GM21423 (cell line): ENCODE data around the gene MREG.

Experiments
- ATAC-seq: cut with Tn5 transposase; IDR thresholded peaks from one replicate; pipeline ENCODE4 v1.9.1; 2021; ENCODE audit warnings: mild to moderate bottlenecking, moderate library complexity; ENCODE audit not compliant: unreplicated experiment

Gene MREG

DNA sequence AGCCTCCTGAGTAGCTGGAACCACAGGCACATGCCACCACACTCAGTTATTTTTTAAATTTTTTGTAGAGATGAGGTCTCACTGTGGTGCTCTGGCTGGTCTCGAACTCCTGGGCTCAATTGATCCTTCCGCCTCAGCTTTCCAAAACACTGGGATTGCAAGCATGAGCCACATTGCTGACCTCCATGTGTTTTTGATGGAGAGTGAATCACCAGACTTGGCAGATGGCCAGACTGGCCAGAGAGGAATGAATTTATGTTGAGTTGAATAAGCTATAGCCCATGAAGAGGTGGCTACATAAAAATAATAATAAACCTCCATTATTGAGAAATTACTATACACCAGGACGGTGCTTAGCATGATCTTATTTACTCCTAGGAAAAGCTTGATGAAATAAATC lies 91.5 kb downstream of the MREG start:
- no peak for ATAC-seq

DNA sequence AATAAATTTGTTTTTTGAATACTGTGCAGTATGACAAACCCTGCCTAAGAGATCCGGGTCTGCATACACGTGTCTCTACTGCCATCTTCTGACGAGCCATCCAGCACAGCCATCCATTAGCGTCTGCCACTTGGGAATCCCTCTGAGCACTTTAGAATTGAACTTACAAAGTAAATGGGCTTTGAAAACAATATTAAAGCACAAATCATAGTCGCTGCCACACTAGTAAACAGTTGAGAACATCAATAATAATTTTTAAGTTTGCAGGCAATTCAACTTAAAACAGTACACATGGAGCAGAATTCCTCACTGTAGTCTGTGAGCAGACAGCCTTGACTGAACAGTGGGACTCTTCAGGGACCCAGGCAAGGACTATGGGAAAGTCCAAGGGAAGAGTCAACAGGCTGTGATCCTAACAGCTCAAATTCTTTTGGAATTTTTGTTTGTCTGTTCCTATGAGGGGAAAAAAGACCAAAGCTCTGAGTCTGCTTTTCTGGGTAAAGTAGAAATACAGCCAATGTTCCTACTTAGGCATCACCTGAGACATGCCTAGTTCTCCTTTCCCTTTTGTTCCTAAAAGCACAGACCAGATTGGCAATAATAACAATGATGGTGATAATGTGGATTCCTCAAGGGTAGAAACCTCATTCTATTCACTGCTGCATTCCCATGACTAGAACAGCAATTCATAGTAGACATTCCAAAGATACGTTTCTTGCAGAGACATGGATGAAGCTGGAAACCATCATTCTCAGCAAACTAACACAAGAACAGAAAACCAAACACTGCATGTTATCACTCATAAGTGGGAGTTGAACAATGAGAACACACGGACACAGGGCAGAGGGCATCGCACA lies 92.9 kb downstream of the MREG start:
- peak; percentile 54 for ATAC-seq

DNA sequence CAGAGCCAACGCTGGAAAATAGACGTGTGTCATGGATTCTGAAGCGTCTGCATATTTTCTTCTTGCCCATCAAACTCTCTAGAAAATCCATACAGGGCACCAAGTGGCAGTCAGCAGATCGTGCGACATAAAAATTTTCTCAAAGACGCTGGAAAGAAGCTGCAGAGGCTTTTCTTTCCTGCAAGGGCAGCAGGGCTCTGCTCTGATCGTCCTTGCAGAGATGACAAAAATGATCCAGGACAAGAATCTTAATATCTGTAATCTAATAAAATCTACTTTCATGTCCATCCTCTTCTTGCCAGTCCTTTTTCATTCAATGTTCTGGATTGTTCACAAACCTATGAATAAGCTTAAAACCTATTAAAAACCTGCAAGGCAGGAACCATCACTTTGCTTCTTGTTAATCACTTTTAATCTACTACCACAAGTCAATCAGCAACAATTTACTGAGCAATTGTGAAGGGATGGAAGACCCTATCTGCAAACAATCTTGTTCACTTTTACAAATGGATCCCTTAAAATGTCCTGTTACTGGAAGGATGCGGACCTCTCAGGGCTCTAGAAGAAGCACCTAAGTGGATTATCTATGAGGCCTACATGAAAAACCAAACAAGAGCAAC lies 93.6 kb downstream of the MREG start:
- ATAC-seq, result no peak

DNA sequence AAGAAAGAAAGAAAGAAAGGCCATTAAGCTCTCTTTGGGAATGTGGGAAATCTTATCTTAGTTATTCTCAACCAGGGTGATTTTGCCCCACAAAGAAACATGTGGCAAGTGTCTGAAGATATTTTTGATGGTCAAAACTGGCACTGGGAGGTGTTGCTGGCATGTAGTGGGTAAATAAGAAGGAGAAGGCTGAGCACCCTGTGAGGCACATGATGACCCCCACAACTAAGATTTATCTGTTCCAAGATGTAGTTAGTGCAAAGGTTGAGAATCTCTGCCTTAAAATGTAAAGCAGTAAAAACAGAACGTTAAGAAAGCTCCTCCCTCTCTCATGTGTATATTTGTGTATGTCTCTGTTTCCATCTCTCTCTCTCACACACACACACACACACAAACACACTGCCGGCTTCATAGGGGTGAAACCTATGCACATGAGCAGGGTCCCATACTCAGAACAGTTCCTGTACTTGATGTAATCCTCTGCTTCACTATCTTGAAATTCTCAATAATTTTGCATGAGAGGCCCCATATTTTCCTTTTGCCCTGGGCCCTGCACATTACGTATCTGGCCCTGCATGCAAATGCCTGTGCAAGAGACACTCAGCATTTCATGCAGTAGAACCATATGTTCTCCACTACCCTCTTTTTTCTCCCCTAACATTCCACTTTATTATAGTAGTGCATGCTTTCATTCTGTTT lies 94.3 kb downstream of the MREG start:
- ATAC-seq, result no peak

DNA sequence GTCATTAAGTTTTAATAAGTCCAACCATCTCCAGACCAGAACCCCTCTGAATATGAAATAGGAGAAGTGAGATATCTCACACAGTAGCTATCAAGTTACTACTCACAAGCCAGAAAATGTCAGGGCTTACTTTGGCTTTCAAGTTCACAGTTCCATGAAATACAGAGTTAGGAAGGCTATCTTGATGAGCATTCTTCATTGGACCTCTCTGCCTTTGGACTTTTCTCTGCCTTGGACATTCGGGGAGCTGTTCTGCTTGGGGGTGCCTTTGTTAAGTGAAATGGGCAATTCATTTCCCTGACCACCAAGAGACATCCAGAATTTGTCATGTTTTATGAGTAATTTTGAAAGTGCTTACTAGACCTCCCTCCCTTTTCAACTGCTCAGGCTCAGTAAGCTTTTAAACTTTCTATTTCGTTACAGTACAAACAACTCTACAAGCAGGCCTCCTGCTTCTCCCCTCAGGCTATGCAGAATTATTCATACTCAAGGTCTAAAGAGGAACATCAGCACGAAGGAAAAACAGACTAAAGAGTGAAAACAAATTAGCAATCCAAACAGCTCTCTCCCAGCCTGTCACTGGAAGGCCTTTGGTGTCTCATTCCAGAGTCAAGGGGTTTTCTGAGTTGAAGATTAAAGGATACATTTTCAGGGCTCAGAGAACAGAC lies 95.3 kb downstream of the MREG start:
- ATAC-seq, result peak; percentile 76

DNA sequence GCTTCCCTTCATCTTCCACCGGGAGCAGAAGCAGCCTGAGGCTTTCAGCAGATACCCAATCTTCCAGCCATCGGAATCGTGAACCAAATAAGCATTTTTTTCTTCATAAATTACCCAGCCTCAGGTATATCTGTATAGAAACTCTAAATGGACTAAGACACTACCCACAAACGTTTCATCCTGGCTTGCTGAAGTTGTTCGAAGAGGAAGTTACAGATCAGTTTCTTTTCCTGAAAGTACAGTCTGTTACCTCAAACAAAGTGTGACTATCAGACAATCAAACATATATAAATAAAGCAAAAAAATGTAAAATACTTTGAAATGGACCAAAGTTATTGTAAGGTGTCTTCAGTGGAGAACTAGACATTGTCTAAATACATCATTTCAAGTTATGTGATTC lies 97.9 kb downstream of the MREG start:
- ATAC-seq, result no peak

DNA sequence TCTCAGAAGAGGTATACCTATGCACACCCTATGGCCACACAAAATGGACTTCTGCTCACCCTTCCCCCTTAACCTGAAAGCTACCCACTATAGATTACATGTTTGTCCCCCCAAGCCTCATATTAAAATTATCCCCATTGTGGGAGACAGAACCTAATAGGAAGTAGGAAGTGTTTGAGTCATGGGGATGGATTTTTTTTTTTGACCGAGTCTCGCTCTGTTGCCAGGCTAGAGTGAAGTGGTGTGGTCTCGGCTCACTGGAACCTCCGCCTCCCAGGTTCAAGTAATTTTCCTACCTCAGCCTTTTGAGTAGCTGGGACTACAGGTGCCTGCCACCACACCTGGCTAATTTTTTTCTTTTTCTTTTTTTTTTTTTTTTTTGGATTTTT lies 98.6 kb downstream of the MREG start:
- ATAC-seq, result no peak

DNA sequence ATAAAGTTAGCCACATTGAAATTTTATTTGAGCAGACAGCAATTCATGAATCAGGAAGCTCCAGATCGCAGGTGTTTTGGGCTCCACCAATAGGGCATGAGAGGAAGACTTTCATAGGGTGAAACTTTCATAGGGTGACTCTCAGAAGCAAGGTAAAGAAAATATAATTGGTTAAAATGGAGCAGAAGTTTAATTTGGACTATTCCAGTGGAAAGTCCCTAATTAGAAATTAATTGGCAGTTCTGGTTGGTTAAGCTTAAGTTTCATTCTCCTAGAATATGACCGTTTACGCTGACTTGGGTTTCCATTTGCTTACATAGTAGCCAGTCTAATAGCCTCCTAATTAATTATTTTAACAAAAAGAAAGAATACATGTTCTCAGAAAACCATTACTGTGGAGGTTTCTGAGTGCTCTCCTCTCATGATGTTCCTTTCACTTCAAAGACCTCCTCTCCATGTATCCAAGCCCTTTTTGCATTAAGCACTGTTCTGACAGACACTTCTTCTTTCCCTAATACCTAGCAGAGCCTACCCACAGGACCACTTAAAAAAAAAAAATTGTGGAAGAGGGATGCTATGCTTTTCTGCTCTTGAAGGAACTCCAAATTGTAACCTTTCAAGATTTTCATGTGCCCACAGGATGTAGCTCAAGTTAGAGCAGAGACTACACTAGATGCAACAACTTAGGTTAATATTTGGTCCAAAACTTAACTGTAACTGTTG lies 99.1 kb downstream of the MREG start:
- no peak for ATAC-seq

DNA sequence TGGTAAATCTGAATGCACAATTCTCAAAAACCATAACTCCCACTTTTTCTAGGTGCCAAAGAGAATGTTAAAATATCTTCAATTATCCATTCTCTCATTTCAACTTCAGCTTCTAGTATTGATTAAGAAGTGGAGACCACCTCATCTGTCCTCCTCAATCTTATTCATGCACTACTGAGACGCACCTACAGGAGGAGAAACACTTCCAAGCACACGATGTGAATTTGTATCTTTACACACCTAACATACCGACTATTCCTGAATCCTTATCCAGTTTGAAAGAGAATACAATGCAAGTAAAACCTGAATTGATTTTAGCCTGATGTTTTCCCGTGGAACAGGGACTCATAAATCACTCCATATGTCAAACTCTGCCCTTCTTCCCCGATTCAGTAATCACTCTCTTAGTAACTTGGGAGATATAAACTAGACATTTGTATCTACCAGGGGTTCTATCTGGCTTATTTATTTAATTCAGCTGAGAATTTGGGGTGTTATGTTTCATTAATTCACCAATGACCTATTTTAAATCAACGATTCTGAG lies 101.0 kb downstream of the MREG start:
- no peak for ATAC-seq

DNA sequence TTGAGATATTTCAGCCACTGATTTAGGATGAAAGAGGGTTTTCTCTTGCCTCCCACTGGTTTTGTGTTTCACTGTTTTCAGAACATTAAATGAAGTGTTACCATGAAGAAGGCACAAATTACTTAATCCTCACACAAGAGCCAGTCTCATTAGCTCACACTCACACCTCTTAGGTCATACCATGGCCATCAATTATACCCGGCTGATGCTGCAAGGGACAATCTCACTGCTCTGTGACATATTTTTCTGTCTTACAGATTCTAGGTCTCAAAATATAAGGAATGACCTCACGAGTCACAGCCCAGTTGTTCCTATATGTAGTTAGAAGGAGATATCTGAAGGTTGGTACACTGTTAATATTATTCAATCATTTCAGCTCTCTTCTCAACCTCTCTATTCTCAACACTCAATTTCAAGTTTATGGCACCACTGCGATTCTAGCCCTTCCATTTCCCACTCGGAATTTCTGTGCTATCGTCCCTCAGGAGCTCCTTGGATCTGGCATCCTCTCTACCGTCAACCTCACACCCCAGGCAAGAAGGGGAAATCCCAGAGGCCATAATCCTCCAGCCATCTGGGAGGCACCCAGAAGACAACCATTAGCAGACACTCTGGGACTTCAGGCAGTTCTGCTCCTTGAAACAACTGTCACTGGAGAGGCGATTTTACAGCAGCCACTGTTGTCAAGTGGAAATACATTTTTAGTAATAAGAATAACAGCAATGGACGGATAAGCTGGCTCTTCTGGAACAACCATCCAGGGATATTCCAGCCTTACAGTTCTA lies 101.9 kb downstream of the MREG start:
- ATAC-seq, result no peak

DNA sequence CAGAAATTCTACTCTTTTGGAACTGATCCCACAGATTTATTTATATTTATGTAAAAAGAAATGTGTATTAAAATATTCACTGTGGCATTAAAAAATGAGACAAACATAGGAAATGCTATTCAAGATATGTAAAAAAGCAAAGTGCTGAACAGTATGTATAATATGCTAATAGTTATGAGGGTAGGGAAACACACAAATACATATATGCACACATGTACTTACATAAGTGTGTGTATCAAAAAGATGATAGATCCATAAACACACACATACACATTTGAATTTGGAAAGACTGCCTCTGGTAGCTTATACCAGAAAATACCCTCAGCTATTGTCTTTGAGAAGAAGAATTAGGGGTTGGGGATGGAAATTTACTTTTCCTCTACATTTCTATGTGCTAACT lies 103.2 kb downstream of the MREG start:
- ATAC-seq, result no peak

DNA sequence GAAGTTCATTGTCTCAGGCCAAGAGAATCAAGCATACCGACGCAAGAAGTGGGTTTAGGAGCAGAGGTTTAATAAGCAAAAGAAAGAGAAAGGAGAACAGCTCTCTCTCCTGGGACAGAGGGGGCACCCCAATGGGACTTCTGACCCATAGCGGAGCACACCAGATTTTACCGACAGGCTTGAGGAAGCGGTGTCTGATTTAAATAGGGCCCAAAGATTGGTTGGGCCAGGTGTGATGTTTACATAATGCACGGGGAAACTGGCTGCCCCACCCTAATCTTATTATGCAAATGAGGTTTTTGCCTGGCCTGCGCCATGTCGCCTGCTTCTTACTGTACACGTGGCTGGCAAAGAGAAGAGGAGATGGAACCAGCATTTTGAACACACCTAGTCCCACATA lies 106.2 kb downstream of the MREG start:
- ATAC-seq, result no peak

DNA sequence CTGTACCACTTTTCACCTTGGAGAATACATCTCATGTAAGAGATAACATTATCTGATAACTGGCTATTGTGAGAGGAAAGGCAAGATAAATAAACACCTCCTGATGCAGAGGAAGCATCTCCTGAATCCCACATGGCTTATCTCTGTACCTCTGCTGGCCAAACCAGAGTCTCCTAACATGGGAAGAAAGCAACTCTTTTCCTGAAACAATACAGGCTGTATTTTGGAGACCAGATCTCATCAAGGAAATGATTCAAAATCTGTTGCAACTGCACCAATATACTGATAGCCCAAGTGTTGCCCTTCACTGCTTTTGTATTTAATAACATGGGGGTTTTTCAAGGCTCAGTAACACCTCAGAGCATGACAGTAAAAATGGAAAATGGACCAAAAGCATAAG lies 106.9 kb downstream of the MREG start:
- no peak for ATAC-seq

DNA sequence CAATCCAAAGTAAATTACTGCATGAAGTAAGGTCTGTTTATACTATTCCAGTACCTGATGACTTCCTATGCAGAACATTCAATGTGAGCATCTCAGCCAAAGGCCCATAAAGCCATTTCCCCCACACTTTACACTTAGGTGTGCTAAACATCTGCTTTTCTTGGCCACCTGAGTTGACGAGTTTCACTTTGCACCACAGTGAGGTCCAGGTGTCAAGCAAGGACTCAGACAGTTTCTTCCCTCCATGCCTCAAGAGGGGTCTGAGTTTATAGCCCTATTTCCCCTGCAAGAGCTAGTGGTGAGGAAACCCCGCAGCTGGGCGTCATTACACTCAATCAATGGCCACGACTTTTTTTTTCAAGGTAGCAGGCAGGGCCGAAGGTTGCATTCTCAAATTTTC lies 107.7 kb downstream of the MREG start:
- no peak for ATAC-seq

DNA sequence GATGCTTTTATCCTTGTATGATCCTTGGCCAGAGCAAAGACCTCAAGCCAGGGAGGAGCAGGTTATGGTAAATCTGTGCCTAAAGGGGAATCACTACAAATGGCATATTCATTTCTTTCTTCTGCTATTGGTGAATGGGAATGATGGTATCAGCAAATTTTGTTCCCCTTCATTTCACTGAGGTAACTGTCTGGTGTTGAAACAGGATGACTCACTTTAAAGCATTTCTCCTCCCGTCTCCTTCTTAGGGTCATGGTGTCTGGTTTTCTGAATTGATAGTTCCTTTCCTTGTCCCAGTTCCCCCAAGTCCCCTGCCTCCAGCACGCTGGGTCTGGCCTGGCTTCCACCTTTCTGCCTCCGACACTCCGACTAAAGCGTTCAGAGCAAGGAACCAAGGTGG lies 109.2 kb downstream of the MREG start:
- ATAC-seq, result no peak

DNA sequence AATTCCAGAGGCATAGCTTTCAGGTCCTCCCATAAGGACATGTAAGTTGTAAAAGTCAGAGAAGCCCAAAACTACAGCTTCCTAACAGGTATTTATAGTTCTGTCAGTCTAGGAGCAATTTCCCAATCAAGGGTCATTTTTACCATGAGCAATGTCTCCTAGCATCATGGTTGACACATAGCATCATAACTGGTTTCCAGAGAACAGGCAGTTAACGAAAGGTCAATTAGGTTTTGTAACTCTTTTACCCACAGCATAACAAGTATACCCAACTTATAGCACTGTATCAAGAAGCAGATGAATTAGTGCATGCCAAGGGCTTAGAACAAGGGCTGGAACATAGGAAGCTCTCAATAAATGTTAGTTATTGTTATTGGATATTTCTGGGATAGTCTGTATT lies 110.1 kb downstream of the MREG start:
- no peak for ATAC-seq

DNA sequence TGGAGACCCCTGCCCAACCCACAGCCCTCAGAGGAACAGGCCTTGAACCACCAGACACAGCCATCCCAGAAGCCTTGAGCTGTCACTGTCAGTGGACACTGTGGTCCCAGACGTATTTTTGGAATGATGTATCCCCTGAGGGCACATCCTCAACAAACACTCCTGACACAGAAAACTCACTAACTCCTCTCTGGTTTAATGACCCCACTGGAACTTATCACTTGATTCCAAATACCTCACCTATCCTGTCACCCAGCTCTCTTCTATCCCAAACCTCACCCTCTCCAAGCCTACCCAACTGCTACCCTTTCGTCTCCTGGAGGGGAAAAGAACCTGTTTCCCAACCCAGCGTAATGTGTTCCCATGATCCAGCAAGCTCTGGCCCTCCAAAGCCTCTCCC lies 111.6 kb downstream of the MREG start:
- no peak for ATAC-seq

DNA sequence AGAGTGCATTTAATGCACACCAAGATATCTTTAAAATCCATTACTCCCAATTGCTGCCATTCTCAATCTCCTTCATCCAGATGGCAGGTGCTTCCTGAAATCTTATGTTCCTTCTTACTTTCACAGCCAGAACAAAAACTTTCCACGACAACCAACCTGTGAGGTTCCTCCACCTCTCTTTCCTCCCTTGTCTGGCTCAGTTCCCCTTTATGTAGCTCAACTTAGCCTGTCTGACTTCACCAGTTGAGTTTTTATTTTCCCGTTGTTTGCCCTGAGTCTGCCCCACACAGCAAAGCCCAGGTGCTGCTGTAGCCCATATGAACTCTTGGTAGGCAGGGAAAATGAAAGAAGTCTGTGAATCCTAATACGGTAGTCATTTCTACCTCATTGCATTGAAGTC lies 112.5 kb downstream of the MREG start:
- ATAC-seq, result peak; percentile 79

DNA sequence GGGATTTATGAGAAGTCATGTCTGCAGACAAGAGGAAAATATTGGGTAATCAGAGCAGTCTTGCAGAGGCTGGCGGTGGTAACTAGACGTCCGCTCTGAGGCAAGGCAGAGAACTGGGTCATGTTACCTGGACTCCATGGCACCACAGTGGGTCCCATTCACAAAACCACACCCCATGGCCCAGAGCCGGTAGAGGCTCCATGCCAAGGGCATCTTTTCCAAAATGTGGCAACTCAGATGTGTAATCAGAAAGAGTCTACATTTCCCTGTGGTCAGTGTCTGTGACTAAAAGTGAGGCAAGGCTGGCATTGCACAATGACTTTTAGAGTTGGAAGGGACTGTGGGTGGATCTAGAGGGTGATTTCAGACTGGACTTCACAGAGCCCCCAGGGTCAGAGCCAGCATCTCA lies 113.1 kb downstream of the MREG start:
- no peak for ATAC-seq
